Measurements from ENCODE around the gene TP53I13. TPM values are rescaled to one million over a fixed set of nuclear protein-coding genes. Genes with fewer than 3 reads are reported as not detected.

The TP53I13 gene
- 23.3 and 38.3 TPM in 2 replicates for total RNA-seq

GRCh38 chr17:29568331-29569244 is at the start of gene TP53I13:
Gene TP53I13, plus strand, starts transcription at chr17:29568701. Its CDS starts 58 bp downstream, at chr17:29568759.

GRCh38 chr17:29566473-29567303 is 1.8 kb upstream of the TP53I13 start, which contains the start of gene ABHD15:
Gene ABHD15, minus strand, starts transcription at chr17:29567037. Its CDS starts 71 bp downstream, at chr17:29566966.

GRCh38 chr17:29589524-29590410 is 21.3 kb downstream of the TP53I13 start, which contains the start of gene GIT1:
Gene GIT1, minus strand, starts transcription at chr17:29589648. Its CDS starts 270 bp downstream, at chr17:29589378.

GRCh38 chr17:29592850-29593551 is 24.5 kb downstream of the TP53I13 start, which contains the start of gene ANKRD13B:
Gene ANKRD13B, plus strand, starts transcription at chr17:29593132. Its CDS starts 490 bp downstream, at chr17:29593622.

Other genes starting within 250 kb of the TP53I13 start
- 44.1 and 51.8 TPM in 2 replicates for gene TAOK1, start 178.3 kb upstream of the TP53I13 start, total RNA-seq
- gene ABHD15, start 1.7 kb upstream of the TP53I13 start, total RNA-seq = 4.1 and 7.5 TPM in 2 replicates
- 34.5 and 52.7 TPM in 2 replicates for gene GIT1, start 20.9 kb downstream of the TP53I13 start, total RNA-seq
- 7.7 and 13.2 TPM in 2 replicates for gene ANKRD13B, start 24.4 kb downstream of the TP53I13 start, total RNA-seq
- gene CORO6, start 54.2 kb downstream of the TP53I13 start, total RNA-seq = 0.63 and 2.4 TPM in 2 replicates

Measured in endothelial cell of coronary artery (primary cell).